Activated CD4-positive, CD25-positive, alpha-beta regulatory T cell (primary cell): ENCODE results near the gene PDX1.

Source experiments
- DNase-seq, 4 experiments: peaks; one replicate each; lab custom pipeline; 2025; lab: John Stamatoyannopoulos, UW

The PDX1 gene

GRCh38 chr13:27922883-27923612, 3.2 kb downstream of the PDX1 start:
- DNase-seq, result no peak

GRCh38 chr13:27923794-27924528, 4.2 kb downstream of the PDX1 start:
- no peak for DNase-seq

- no peak for DNase-seq
Observed at GRCh38 chr13:27924529-27925141, 4.8 kb downstream of the PDX1 start.

GRCh38 chr13:27925220-27925991, 5.6 kb downstream of the PDX1 start:
- DNase-seq, result no peak

GRCh38 chr13:27926644-27927434, 7.0 kb downstream of the PDX1 start:
- DNase-seq, result no peak

GRCh38 chr13:27927444-27928352, 7.9 kb downstream of the PDX1 start:
- no peak for DNase-seq

- no peak for DNase-seq
Observed at GRCh38 chr13:27928353-27928804, 8.6 kb downstream of the PDX1 start.

- DNase-seq, result no peak
Observed at GRCh38 chr13:27928805-27929753, 9.3 kb downstream of the PDX1 start.

- DNase-seq, result no peak
Observed at GRCh38 chr13:27929868-27930267, 10.1 kb downstream of the PDX1 start.

GRCh38 chr13:27933118-27933517, 13.3 kb downstream of the PDX1 start:
- DNase-seq, result no peak

GRCh38 chr13:27933580-27934328, 14.0 kb downstream of the PDX1 start:
- no peak for DNase-seq

GRCh38 chr13:27942972-27943371, 23.2 kb downstream of the PDX1 start:
- no peak for DNase-seq

GRCh38 chr13:27952876-27953675, 33.3 kb downstream of the PDX1 start:
- DNase-seq, result no peak

- peak; percentile 10 to 37 (median 22) for DNase-seq
Observed at GRCh38 chr13:27953676-27954405, 34.0 kb downstream of the PDX1 start.

- no peak for DNase-seq
Observed at GRCh38 chr13:27954406-27954851, 34.6 kb downstream of the PDX1 start.

- no peak for DNase-seq
Observed at GRCh38 chr13:27955014-27955591, 35.3 kb downstream of the PDX1 start.
